Calu3 (cell line): ENCODE measurements around the gene SCN7A. TPM values are rescaled to one million over a fixed set of nuclear protein-coding genes. Genes with fewer than 3 reads are reported as not detected.

ENCODE experiments used
- BruUV-seq: library from RNA; stranded (reverse); fragments of 400-500 nt; replicated peaks from 2 replicates; lab custom pipeline; 2021; lab: Mats Ljungman, UMichigan
- CTCF ChIA-PET: fragments of 300-600 bp; sonication (Branson Sonifier 250); formaldehyde crosslinking; loops from one replicate; lab custom pipeline; 2022; ENCODE audit warnings: antibody characterized with exemption; lab: Charles Lee
- DNase-seq: peaks from one replicate; pipeline ENCODE4 v3.0.0; 2022
- H3K27ac Mint-ChIP-seq: one replicate; pipeline ENCODE4 v1.8.0; 2022; ENCODE audit warnings: mixed read lengths; ENCODE audit not compliant: unreplicated experiment
- H3K27me3 Mint-ChIP-seq: one replicate; pipeline ENCODE4 v1.8.0; 2022; ENCODE audit warnings: mixed read lengths; ENCODE audit not compliant: unreplicated experiment
- H3K36me3 Mint-ChIP-seq: one replicate; pipeline ENCODE4 v1.8.0; 2022; ENCODE audit warnings: mild to moderate bottlenecking, moderate library complexity, mixed read lengths; ENCODE audit not compliant: insufficient read depth, unreplicated experiment
- H3K4me1 Mint-ChIP-seq: one replicate; pipeline ENCODE4 v1.8.0; 2022; ENCODE audit warnings: mild to moderate bottlenecking, low read depth, mixed read lengths; ENCODE audit not compliant: unreplicated experiment
- H3K4me3 Mint-ChIP-seq: one replicate; pipeline ENCODE4 v1.8.0; 2022; ENCODE audit warnings: mild to moderate bottlenecking, low read depth, moderate library complexity, mixed read lengths; ENCODE audit not compliant: unreplicated experiment
- H3K9me3 Mint-ChIP-seq: one replicate; pipeline ENCODE4 v1.8.0; 2022; ENCODE audit warnings: low read depth, mixed read lengths; ENCODE audit not compliant: unreplicated experiment
- CTCF ChIP-seq: fragments of 200-600 bp; IDR thresholded peaks from one replicate; pipeline ENCODE4 v1.8.0; 2022; ENCODE audit warnings: antibody characterized with exemption; ENCODE audit not compliant: unreplicated experiment
- intact Hi-C: fragments of 100-400 bp; cut with micrococcal nuclease; formaldehyde crosslinking; loops from one replicate; pipeline ENCODE4 v1.10.0; 2022; ENCODE audit not compliant: unreplicated experiment
- total RNA-seq: library from RNA; stranded (reverse); gene quantifications from 2 replicates; pipeline ENCODE4 v1.2.3, GENCODE V29; 2022

The SCN7A gene
- total RNA-seq, 1 experiment from 2014 or later = not detected

- TF ChIP-seq CTCF = no peak
- no peaks in the 10 kb centered on the region for H3K27me3 Mint-ChIP-seq
- H3K27ac Mint-ChIP-seq = no peak overlapping the region
- peaks cover 21% of the 10 kb centered on the region for H3K4me1 Mint-ChIP-seq
- no TSS peak for BruUV-seq
- no peaks in the 10 kb centered on the region for H3K9me3 Mint-ChIP-seq
- no peaks in the 10 kb centered on the region for H3K36me3 Mint-ChIP-seq
- CTCF ChIA-PET = no interaction called here
- intact Hi-C loops = no loop called here
- no peak for DNase-seq
- no peak overlapping the region for H3K4me3 Mint-ChIP-seq
Observed at GRCh38 chr2:166357068-166357949, 136.7 kb downstream of the SCN7A start.

Other genes with a start within 250 kb of the SCN7A start
- gene SCN9A, start 118.3 kb downstream of the SCN7A start, total RNA-seq = 6.1 and 8.5 TPM in 2 replicates